Right atrium auricular region (tissue), 2 donors: ENCODE measurements around the gene MAN2B2. TPM values are rescaled to one million over a fixed set of nuclear protein-coding genes. Genes with fewer than 3 reads are reported as not detected.

Source experiments
- DNase-seq: peaks from one replicate; pipeline ENCODE4 v3.0.0-alpha.2; 2019; ENCODE audit warnings: low spot score
- H3K27ac ChIP-seq, 2 donors: fragments of 200-600 bp; sonication (generic); 1 replicate in 1 of 2; 2 replicates in 1 of 2; pipeline ENCODE4 v1.5.1; 2016 to 2019
- H3K27me3 ChIP-seq, 2 donors: fragments of 200-600 bp; sonication (generic); one replicate each; pipeline versions ENCODE4 v1.5.1 to v1.6.0; 2017 to 2019
- H3K36me3 ChIP-seq: fragments of 200-600 bp; sonication (generic); one replicate; pipeline ENCODE4 v1.5.1; 2016
- H3K4me1 ChIP-seq, 2 donors: fragments of 200-600 bp; sonication (generic); one replicate each; pipeline versions ENCODE4 v1.5.1 to v1.6.0; 2017 to 2019
- H3K4me3 ChIP-seq, 2 donors: fragments of 200-600 bp; sonication (generic); 1 replicate in 1 of 2; 2 replicates in 1 of 2; pipeline ENCODE4 v1.5.1; 2017 to 2019; ENCODE audit warnings: mild to moderate bottlenecking in 1 of 2, moderate library complexity in 1 of 2
- H3K9me3 ChIP-seq, 2 donors: fragments of 200-600 bp; sonication (generic); one replicate each; pipeline ENCODE4 v1.5.1; 2019
- CTCF ChIP-seq, 2 donors: fragments of 200-600 bp; sonication (generic); IDR thresholded peaks; one replicate each; pipeline ENCODE4 v1.5.1; 2019; ENCODE audit warnings: antibody characterized with exemption in 2 of 2
- total RNA-seq, 2 donors: library from RNA; depleted of rRNA; stranded (reverse); fragments of >200 nt; gene quantifications; one replicate each; pipeline ENCODE4 v1.1.0, GENCODE V29; 2016

The MAN2B2 gene
- total RNA-seq, 2 donors from 2014 or later: 23.7 to 25.5 TPM

- Histone ChIP-seq H3K36me3 (no peaks in the 10 kb centered on the region), H3K27me3 (peaks cover 0 to 1% of the 10 kb centered on the region in 2 donors), H3K4me3 (no peak overlapping the region), H3K27ac (no peak overlapping the region), H3K4me1 (peaks cover 0 to 4% of the 10 kb centered on the region in 2 donors), H3K9me3 (no peaks in the 10 kb centered on the region)
- DNase-seq: no peak
- no peak for TF ChIP-seq CTCF (IDR thresholded peaks at IDR 0.05)
Measured at GRCh38 chr4:6557856-6558255, 17.1 kb upstream of the MAN2B2 start.

- H3K27me3 ChIP-seq: peaks cover 0 to 6% of the 10 kb centered on the region in 2 donors
- no peak for DNase-seq
Measured at GRCh38 chr4:6560416-6561172, 14.4 kb upstream of the MAN2B2 start.

GRCh38 chr4:6561173-6561516 lies 13.8 kb upstream of the MAN2B2 start:
- peaks cover 0 to 16% of the 10 kb centered on the region in 2 donors for H3K4me1 ChIP-seq
- no peak overlapping the region for H3K27ac ChIP-seq
- no peaks in the 10 kb centered on the region for H3K9me3 ChIP-seq
- DNase-seq: no peak
- no peaks in the 10 kb centered on the region for H3K36me3 ChIP-seq
- no peak for TF ChIP-seq CTCF (IDR thresholded peaks at IDR 0.05)
- peaks cover 0 to 6% of the 10 kb centered on the region in 2 donors for H3K27me3 ChIP-seq
- H3K4me3 ChIP-seq: no peak overlapping the region

More at GRCh38 chr4:6560416-6561172, 14.4 kb upstream of the MAN2B2 start:
- Histone ChIP-seq H3K4me1 (peaks cover 0 to 16% of the 10 kb centered on the region in 2 donors), H3K9me3 (no peaks in the 10 kb centered on the region), H3K27ac (no peak overlapping the region), H3K4me3 (no peak overlapping the region), H3K36me3 (no peaks in the 10 kb centered on the region)
- TF ChIP-seq CTCF (IDR thresholded peaks at IDR 0.05): no peak

- H3K27me3 ChIP-seq: peaks cover 0 to 6% of the 10 kb centered on the region in 2 donors
- DNase-seq: no peak
Measured at GRCh38 chr4:6561706-6562371, 13.2 kb upstream of the MAN2B2 start.

More at GRCh38 chr4:6561706-6562371, 13.2 kb upstream of the MAN2B2 start:
- no peaks in the 10 kb centered on the region for H3K9me3 ChIP-seq
- no peak overlapping the region for H3K4me3 ChIP-seq
- no peak overlapping the region for H3K27ac ChIP-seq
- H3K4me1 ChIP-seq: peaks cover 0 to 16% of the 10 kb centered on the region in 2 donors
- no peak for TF ChIP-seq CTCF (IDR thresholded peaks at IDR 0.05)
- no peaks in the 10 kb centered on the region for H3K36me3 ChIP-seq
